ENCODE data around the gene LZTS2. TPM values are rescaled to one million over a fixed set of nuclear protein-coding genes. Genes with fewer than 3 reads are reported as not detected.
"Not testable (repeated sequence)": the region's sequence is repeated elsewhere in the genome, so short reads cannot be mapped to it uniquely, and the experiment has no call there.

Gene LZTS2
- total RNA-seq, 8 experiments from 2014 or later, result 24.4 to 59.7 (median 48.2) TPM

DNA sequence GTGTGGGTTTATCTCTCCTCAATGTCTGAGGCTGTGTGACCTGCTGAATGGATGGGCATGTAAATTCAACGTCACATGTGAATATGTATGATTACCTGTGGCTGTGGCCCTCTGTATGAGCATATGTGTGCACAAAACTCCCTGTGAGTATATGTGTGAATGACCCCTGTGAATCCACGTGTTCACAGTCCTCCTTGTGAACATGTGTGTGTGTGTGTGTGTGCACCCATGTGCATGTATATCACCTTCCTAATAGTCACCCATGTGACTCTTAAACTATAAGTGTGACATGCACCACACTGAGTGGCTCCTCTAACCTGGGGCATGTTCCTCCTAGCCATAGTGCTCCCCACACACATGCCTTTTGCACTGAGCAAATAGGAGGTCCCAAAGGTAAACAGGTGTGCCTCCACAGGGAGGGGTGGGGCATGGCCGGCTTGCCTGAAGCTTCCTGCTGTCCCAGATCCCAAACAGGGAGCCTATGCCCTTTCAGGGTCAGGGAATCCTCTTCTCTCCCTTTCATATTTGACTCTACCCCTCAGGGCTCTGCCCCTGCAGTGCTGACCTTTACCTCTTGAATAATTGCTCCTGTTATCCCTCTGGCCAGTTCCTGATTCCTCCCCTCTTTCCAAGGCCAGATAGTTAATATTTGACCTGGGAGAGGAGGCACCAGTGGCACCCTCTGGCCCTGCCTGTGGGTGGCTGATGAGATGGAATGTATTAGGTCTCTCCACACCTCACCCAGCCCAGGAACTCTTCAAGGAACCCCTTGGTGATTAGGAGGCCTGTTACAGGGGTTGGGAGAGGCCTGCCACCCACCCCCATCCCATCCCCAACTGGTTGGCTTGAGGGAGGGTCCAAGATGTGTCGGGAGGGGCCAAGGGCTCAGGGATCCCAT lies 28.4 kb upstream of the LZTS2 start:
- no peak overlapping the region for H3K4me3 ChIP-seq
- 67 to 100% (median 77%) methylated on average over 1 to 3 of the region's 4 CpGs; no CpG with 5 or more reads in 5 of the 10 experiments for WGBS, 10 experiments
- in situ Hi-C loops (cut with MboI; ENCODE audit: low pct_unique_long_range_greater_than_20kb in 2 of 9, low sequenced_read_pairs in 9 of 9, unreplicated experiment in 9 of 9), result no loop called here
- ATAC-seq (replicated peaks in 6 of 8), result no peak
- peaks cover 5 to 11% of the 10 kb centered on the region in 2 donors for H3K4me1 ChIP-seq (replicated peaks in 1 of 2)
- no peak overlapping the region for H3K27ac ChIP-seq

DNA sequence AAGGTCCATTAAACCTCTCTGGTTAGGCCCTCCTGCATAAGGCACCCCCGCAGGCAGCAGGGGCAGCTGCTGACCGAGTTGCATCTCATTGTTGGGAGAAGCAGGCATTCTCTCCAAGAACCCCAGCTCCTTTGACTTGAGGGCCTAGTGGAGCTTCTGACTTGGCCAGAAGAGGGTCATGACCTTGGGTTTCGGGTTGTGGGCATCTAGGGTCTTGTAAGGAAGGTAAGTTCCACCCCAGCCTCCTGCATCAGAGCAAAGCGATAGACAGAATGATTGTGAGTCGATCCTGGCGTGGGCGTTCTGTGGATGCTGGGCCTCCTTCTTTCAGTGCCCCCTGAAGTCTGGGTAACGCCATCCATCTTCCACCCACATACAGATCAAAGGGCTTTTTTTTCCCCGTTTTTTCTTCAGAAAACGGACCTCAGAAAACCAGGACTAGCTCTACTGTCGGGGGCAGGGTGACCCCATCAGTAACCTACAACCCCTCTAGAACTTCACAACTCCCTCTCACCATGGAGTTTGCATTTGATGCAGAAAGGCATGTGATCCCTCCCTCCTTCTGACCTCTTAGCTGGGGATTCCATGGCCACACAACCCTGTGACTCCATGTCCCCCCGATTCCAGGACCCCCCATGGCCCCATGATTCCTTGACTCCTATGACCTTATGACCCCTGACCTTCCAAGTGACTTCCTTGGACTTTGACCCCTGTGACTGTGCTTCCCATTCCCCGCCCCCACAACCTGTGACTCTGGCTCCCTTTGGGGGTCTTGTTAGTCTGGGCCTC lies 27.3 kb upstream of the LZTS2 start:
- Histone ChIP-seq H3K4me3 (no peak overlapping the region), H3K27ac (no peak overlapping the region), H3K4me1 (replicated peaks in 1 of 2) (peaks cover 5 to 11% of the 10 kb centered on the region in 2 donors)
- ATAC-seq (replicated peaks in 6 of 8), result no peak
- in situ Hi-C loops (cut with MboI; ENCODE audit: low pct_unique_long_range_greater_than_20kb in 2 of 9, low sequenced_read_pairs in 9 of 9, unreplicated experiment in 9 of 9), result no loop called here
- WGBS, 10 experiments, result 24 to 84% (median 50%) methylated on average over 1 to 5 of the region's 13 CpGs; no CpG with 5 or more reads in 2 of the 10 experiments

DNA sequence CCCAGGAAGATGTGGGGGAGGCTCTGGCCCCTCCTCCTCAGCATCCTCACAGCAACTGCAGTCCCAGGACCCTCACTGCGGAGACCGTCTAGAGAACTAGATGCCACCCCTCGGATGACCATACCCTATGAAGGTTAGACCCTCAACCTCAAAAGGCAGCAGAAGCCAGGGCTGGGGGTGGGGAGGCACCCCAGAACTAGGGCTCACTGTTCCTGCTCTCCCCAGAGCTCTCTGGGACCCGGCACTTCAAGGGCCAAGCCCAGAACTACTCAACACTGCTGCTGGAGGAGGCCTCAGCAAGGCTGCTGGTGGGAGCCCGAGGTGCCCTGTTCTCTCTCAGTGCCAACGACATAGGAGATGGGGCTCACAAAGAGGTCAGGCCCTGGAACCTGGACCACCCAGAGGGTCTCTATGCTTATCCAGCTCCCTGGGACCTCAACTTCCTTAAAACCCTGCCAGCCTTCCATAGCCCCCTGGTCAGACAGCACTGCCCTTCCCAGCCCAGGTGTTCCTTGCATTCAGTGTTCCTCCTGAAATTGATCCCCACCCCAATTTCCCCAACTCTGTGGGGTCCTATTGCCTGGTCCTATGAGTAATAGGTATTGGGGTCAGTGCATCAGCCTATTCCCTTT lies 26.6 kb upstream of the LZTS2 start:
- peaks cover 5 to 11% of the 10 kb centered on the region in 2 donors for H3K4me1 ChIP-seq (replicated peaks in 1 of 2)
- no peak for ATAC-seq (replicated peaks in 6 of 8)
- in situ Hi-C loops (cut with MboI; ENCODE audit: low pct_unique_long_range_greater_than_20kb in 2 of 9, low sequenced_read_pairs in 9 of 9, unreplicated experiment in 9 of 9), result no loop called here
- WGBS, 10 experiments, result 81 to 100% (median 94%) methylated on average over 2 to 3 of the region's 6 CpGs; no CpG with 5 or more reads in 7 of the 10 experiments
- H3K4me3 ChIP-seq, result no peak overlapping the region
- H3K27ac ChIP-seq, result no peak overlapping the region

DNA sequence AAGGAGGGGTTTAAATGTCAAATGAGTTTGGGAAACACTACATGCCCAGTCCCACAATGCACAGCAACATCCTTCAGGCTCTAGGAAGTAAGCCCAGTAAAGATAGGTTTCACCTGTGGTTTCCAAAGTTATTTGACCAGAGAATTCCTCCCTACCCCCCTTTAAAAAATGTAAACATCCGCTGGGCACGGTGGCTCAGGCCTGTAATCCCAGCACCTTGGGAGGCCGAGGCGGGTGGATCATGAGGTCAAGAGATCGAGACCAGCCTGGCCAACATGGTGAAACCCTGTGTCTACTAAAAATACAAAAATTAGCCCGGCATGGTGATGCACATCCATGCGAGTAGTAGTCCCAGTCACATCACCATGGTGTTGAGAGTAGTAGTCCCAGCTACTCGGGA lies 24.2 kb upstream of the LZTS2 start:
- H3K4me3 ChIP-seq; H3K4me1 ChIP-seq (replicated peaks in 1 of 2); in situ Hi-C loops (cut with MboI; ENCODE audit: low pct_unique_long_range_greater_than_20kb in 2 of 9, low sequenced_read_pairs in 9 of 9, unreplicated experiment in 9 of 9); ATAC-seq (replicated peaks in 6 of 8); H3K27ac ChIP-seq: not testable (repeated sequence)
- 20 to 87% (median 77%) methylated on average over 1 to 8 of the region's 8 CpGs; no CpG with 5 or more reads in 3 of the 10 experiments for WGBS, 10 experiments

DNA sequence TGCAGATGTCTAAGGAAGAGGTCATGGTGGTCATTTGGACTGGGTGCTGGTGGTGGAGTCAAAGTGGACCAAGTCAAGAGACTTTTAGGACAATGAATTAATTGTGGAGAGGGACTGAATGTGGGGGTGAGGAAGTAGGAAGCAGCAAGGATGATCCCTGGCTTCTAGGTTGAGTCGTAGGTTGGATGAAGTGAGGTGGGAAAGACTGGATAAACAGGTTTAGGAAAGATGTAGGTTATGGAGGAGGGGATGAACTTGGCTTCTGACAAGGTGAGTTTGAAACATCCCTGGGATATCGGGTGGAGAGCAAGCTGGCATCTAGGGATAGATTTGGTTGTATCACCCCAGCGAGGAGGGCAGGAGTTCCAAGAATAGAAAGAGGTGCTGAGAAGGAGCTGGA lies 22.7 kb upstream of the LZTS2 start:
- no peak overlapping the region for H3K4me3 ChIP-seq
- 43 to 100% (median 78%) methylated on average over 1 to 3 of the region's 3 CpGs; no CpG with 5 or more reads in 2 of the 10 experiments for WGBS, 10 experiments
- H3K4me1 ChIP-seq (replicated peaks in 1 of 2), result no peaks in the 10 kb centered on the region
- H3K27ac ChIP-seq, result no peak overlapping the region
- in situ Hi-C loops (cut with MboI; ENCODE audit: low pct_unique_long_range_greater_than_20kb in 2 of 9, low sequenced_read_pairs in 9 of 9, unreplicated experiment in 9 of 9), result no loop called here
- no peak for ATAC-seq (replicated peaks in 6 of 8)

DNA sequence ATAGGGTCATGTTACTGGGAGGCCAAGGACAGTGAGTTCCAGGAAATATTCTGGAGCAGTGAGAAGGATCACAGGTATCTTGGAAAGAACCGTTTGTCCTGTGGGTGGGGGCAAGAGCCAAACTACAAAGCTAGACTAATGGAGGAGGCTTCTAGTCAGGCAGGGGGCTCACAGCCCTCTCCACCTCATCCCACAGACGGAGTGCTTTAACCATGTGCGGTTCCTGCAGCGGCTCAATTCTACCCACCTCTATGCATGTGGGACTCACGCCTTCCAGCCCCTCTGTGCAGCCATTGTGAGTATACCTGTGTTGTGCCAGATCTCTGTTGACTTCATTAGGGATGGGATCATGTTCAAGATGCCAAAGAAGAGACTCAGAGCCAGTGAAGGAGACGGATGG lies 22.2 kb upstream of the LZTS2 start:
- no peaks in the 10 kb centered on the region for H3K4me1 ChIP-seq (replicated peaks in 1 of 2)
- H3K27ac ChIP-seq, result no peak overlapping the region
- ATAC-seq (replicated peaks in 6 of 8), result no peak
- in situ Hi-C loops (cut with MboI; ENCODE audit: low pct_unique_long_range_greater_than_20kb in 2 of 9, low sequenced_read_pairs in 9 of 9, unreplicated experiment in 9 of 9), result no loop called here
- WGBS, 10 experiments, result 0 to 100% (median 59%) methylated on average over 1 to 5 of the region's 6 CpGs; no CpG with 5 or more reads in 4 of the 10 experiments
- H3K4me3 ChIP-seq, result no peak overlapping the region

DNA sequence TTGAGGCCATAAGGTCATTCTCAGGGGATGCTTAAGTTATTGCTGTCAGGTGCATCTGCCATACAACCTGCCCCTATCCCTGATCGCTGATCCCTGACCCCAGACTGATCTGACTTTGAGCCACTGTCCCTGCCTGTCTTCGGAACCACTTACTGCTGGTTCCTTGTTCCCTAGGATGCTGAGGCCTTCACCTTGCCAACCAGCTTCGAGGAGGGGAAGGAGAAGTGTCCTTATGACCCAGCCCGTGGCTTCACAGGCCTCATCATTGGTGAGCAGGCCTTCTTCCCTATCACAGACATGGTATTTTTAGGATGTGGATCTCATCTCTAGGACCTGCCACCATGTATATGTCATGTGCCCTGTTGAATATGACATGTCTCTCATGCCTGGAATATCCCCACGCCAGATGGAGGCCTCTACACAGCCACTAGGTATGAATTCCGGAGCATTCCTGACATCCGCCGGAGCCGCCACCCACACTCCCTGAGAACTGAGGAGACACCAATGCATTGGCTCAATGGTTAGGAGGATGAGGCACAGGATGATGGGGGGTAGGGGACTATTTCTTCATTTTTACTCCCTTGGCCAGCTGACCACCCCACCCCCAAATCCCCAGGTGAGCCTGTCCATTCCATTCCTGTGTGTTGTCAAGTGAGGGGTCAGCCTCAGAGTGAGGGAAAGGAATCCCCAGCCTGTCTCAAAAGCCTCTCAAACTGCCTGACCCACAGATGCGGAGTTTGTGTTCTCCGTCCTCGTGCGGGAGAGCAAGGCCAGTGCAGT lies 21.3 kb upstream of the LZTS2 start:
- H3K4me3 ChIP-seq, result no peak overlapping the region
- 80 to 100% (median 91%) methylated on average over 1 to 9 of the region's 13 CpGs; no CpG with 5 or more reads in 2 of the 10 experiments for WGBS, 10 experiments
- in situ Hi-C loops (cut with MboI; ENCODE audit: low pct_unique_long_range_greater_than_20kb in 2 of 9, low sequenced_read_pairs in 9 of 9, unreplicated experiment in 9 of 9), result no loop called here
- no peaks in the 10 kb centered on the region for H3K4me1 ChIP-seq (replicated peaks in 1 of 2)
- H3K27ac ChIP-seq, result no peak overlapping the region
- no peak for ATAC-seq (replicated peaks in 6 of 8)

DNA sequence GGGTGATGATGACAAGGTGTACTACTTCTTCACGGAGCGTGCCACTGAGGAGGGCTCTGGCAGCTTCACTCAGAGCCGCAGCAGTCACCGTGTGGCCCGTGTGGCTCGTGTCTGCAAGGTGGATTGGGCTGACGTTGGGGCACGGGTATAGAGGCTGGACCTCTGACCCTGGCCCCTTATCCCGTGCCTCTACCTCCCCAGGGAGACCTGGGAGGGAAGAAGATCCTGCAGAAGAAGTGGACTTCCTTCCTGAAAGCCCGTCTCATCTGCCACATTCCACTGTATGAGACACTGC lies 20.8 kb upstream of the LZTS2 start:
- ATAC-seq (replicated peaks in 6 of 8), result no peak
- Histone ChIP-seq H3K4me1 (replicated peaks in 1 of 2) (no peaks in the 10 kb centered on the region), H3K27ac (no peak overlapping the region), H3K4me3 (no peak overlapping the region)
- 20 to 90% (median 78%) methylated on average over 1 to 9 of the region's 10 CpGs; no CpG with 5 or more reads in 6 of the 10 experiments for WGBS, 10 experiments
- in situ Hi-C loops (cut with MboI; ENCODE audit: low pct_unique_long_range_greater_than_20kb in 2 of 9, low sequenced_read_pairs in 9 of 9, unreplicated experiment in 9 of 9), result no loop called here

DNA sequence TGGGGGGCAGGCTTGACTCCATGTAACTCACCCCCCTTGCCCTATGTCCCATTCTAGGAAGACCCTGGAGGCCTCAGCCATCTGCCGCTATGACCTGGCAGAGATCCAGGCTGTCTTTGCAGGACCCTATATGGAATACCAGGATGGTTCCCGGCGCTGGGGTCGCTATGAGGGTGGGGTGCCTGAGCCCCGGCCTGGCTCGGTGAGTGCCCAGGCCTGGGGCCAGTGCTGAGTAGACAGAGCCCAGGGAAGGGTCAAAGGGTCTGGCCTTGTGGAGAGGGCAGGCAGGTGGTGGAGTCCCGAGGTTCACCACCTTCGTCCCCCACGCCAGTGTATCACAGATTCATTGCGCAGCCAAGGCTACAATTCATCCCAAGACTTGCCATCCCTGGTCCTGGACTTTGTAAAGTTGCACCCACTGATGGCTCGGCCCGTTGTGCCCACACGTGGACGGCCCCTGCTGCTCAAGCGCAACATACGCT lies 19.8 kb upstream of the LZTS2 start:
- in situ Hi-C loops (cut with MboI; ENCODE audit: low pct_unique_long_range_greater_than_20kb in 2 of 9, low sequenced_read_pairs in 9 of 9, unreplicated experiment in 9 of 9), result no loop called here
- peak in 1 of 8 experiments; percentile 12 for ATAC-seq (replicated peaks in 6 of 8)
- H3K4me3 ChIP-seq, result no peak overlapping the region
- 77 to 100% (median 100%) methylated on average over 1 to 10 of the region's 16 CpGs; no CpG with 5 or more reads in 5 of the 10 experiments for WGBS, 10 experiments
- no peaks in the 10 kb centered on the region for H3K4me1 ChIP-seq (replicated peaks in 1 of 2)
- no peak overlapping the region for H3K27ac ChIP-seq

DNA sequence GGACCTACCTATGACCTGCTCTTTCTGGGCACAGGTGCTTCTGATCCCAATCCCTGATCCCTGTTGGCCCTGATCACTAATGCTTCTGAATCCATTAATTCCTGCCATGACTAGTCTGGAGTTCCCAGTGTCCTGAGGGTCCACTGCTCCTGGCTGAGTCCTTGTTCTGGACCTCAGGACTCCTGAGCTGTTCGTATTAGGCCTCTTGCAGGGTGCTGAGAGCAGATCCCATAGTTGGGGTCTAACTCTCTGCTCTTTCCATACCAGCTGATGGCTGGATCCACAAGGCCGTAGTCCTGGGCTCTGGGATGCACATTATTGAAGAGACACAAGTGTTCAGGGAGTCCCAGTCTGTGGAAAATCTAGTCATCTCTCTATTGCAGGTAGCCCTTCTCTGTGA lies 19.3 kb upstream of the LZTS2 start:
- no peak for ATAC-seq (replicated peaks in 6 of 8)
- 50 to 100% (median 100%) methylated on average over 1 to 2 of the region's 2 CpGs; no CpG with 5 or more reads in 5 of the 10 experiments for WGBS, 10 experiments

DNA sequence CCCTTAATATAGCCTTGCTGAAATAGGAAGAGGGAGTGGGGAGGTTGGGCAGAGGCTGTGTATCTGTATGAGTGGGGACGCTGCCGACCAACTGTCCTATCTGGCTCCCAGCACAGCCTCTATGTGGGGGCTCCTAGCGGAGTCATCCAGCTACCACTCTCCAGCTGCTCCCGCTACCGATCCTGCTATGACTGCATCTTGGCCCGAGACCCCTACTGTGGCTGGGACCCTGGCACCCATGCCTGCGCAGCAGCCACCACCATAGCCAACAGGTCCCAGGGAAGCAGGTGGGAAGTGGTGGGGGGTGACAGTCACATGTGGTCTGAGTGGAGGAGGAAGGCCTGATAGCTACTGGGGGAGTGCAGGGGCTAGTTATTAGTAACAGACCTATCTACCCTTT lies 18.9 kb upstream of the LZTS2 start:
- no peak overlapping the region for H3K4me3 ChIP-seq
- H3K27ac ChIP-seq, result no peak overlapping the region
- no peaks in the 10 kb centered on the region for H3K4me1 ChIP-seq (replicated peaks in 1 of 2)
- WGBS, 10 experiments, result 96 to 100% methylated on average over 3 to 4 of the region's 7 CpGs; no CpG with 5 or more reads in 8 of the 10 experiments
- no peak for ATAC-seq (replicated peaks in 6 of 8)
- in situ Hi-C loops (cut with MboI; ENCODE audit: low pct_unique_long_range_greater_than_20kb in 2 of 9, low sequenced_read_pairs in 9 of 9, unreplicated experiment in 9 of 9), result no loop called here

More for the DNA sequence above, 19.3 kb upstream of the LZTS2 start:
- in situ Hi-C loops (cut with MboI; ENCODE audit: low pct_unique_long_range_greater_than_20kb in 2 of 9, low sequenced_read_pairs in 9 of 9, unreplicated experiment in 9 of 9), result no loop called here
- H3K4me1 ChIP-seq (replicated peaks in 1 of 2), result no peaks in the 10 kb centered on the region
- H3K27ac ChIP-seq, result no peak overlapping the region
- no peak overlapping the region for H3K4me3 ChIP-seq

DNA sequence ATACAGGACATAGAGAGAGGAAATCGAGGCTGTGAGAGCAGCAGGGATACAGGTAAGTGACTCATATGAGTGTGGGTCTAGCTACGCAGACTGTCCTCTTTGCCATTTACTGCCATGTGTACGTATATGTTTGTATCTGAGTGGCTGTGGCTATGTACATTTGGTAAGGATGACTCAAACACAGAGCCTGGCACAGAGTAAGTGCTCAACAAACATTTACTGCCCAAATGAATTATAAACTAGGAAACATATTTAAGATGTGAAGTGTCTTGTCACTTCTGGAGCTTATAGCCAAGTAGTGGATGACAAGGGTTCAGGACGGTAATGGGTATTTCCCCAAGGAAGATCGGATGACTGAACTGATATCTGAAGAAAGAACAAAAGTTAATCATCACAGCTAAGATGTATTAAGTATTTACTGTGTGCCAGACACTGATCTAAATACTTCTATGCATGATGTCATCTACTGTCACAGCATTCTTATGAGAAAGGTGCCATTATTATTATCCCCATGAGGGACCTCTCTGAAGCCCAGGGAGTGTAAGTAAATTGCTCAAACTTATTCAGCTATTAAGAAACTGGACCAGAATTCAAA lies 18.3 kb upstream of the LZTS2 start:
- WGBS, 10 experiments, result 67 to 100% (median 83%) methylated on average over 1 to 5 of the region's 5 CpGs; no CpG with 5 or more reads in 3 of the 10 experiments
- no peak for ATAC-seq (replicated peaks in 6 of 8)
- Histone ChIP-seq H3K4me1 (replicated peaks in 1 of 2) (peaks cover 2 to 5% of the 10 kb centered on the region in 2 donors), H3K4me3 (no peak overlapping the region), H3K27ac (no peak overlapping the region)
- in situ Hi-C loops (cut with MboI; ENCODE audit: low pct_unique_long_range_greater_than_20kb in 2 of 9, low sequenced_read_pairs in 9 of 9, unreplicated experiment in 9 of 9), result no loop called here
